A549 (cell line): Measurements from ENCODE around the gene WDR33. TPM values are rescaled to one million over a fixed set of nuclear protein-coding genes. Genes with fewer than 3 reads are reported as not detected.

Source experiments
- ATAC-seq, 2 experiments: fragments of 200-7000 bp in 1 of 2; fragments of >200 bp in 1 of 2; cut with Nextera tagmentation in 1 of 2; cut with Tn5 transposase in 1 of 2; 3 replicates each; pipeline versions ENCODE4 v1.8.0 to v1.9.1; 2018 to 2020; ENCODE audit warnings: mild to moderate bottlenecking in 1 of 2, moderate library complexity in 1 of 2
- CTCF ChIA-PET: fragments of 300-600 bp; sonication (Branson Sonifier 250); formaldehyde crosslinking; extraction: SDS; loops from one replicate; lab custom pipeline; 2021; ENCODE audit warnings: antibody characterized with exemption, inconsistent platforms; lab: Yijun Ruan, JAX
- POLR2A ChIA-PET: fragments of 350-600 bp; formaldehyde crosslinking; extraction: SDS; loops from one replicate; lab custom pipeline; 2021; ENCODE audit warnings: antibody characterized with exemption, inconsistent platforms; lab: Yijun Ruan, JAX
- DNase-seq, 2 experiments: peaks; one replicate each; pipeline versions ENCODE4 v3.0.0 to v3.0.0-alpha.2; 2011 to 2016; ENCODE audit warnings: low read depth in 1 of 2, low spot score in 1 of 2
- FAIRE-seq: peaks from 2 replicates; lab custom pipeline; 2011; peaks lifted over from hg19 to GRCh38; lab: Jason Lieb, UNC
- H3K27ac ChIP-seq, 2 experiments: fragments of >200 bp; sonication (Bioruptor Twin); formaldehyde crosslinking; 3 replicates each; pipeline ENCODE4 v1.5.1; 2016 to 2017
- H3K4me1 ChIP-seq: fragments of >200 bp; sonication (Bioruptor Twin); formaldehyde crosslinking; 3 replicates; pipeline ENCODE4 v1.6.1; 2016
- H3K4me2 ChIP-seq: fragments of >200 bp; sonication (Bioruptor Twin); formaldehyde crosslinking; 3 replicates; pipeline ENCODE4 v1.6.1; 2016
- H3K4me3 ChIP-seq: fragments of >200 bp; sonication (Bioruptor Twin); formaldehyde crosslinking; 3 replicates; pipeline ENCODE4 v1.5.1; 2016
- H3K9me3 ChIP-seq: fragments of >200 bp; sonication (Bioruptor Twin); formaldehyde crosslinking; 3 replicates; pipeline ENCODE4 v1.6.1; 2016
- CEBPB ChIP-seq, 2 experiments: fragments of >200 bp in 1 of 2; sonication (Bioruptor Twin) in 1 of 2; formaldehyde crosslinking in 1 of 2; IDR thresholded peaks; 2 replicates each; pipeline ENCODE4 v1.6.1; 2012 to 2016
- FOSL2 ChIP-seq, 2 experiments: fragments of 450-650 bp in 1 of 2; fragments of >200 bp in 1 of 2; sonication (Bioruptor Twin) in 1 of 2; formaldehyde crosslinking; IDR thresholded peaks; 2 replicates each; pipeline versions ENCODE4 v1.5.0 to v1.6.1; 2016 to 2020; ENCODE audit warnings: mild to moderate bottlenecking in 1 of 2, moderate library complexity in 1 of 2
- GATA3 ChIP-seq: IDR thresholded peaks from 2 replicates; pipeline ENCODE4 v1.6.1; 2012; ENCODE audit warnings: borderline replicate concordance
- HOXA7 ChIP-seq: fragments of 250-450 bp; sonication (Bioruptor Pico); IDR thresholded peaks from 2 replicates; pipeline ENCODE4 v1.5.0; 2020; ENCODE audit warnings: mild to moderate bottlenecking, moderate library complexity
- HOXB13 ChIP-seq: fragments of 250-450 bp; sonication (Bioruptor Pico); IDR thresholded peaks from 2 replicates; pipeline ENCODE4 v1.5.0; 2020; ENCODE audit warnings: low read depth, mild to moderate bottlenecking, moderate library complexity
- JUNB ChIP-seq: fragments of >200 bp; sonication (Bioruptor Twin); formaldehyde crosslinking; IDR thresholded peaks from 2 replicates; pipeline ENCODE4 v1.6.1; 2016
- KDM1A ChIP-seq: fragments of 200-600 bp; sonication (generic); IDR thresholded peaks from 2 replicates; pipeline ENCODE4 v1.6.1; 2016; ENCODE audit warnings: low read depth, mild to moderate bottlenecking
- MYC ChIP-seq: IDR thresholded peaks from 2 replicates; pipeline ENCODE4 v1.6.1; 2012; ENCODE audit warnings: mild to moderate bottlenecking, inconsistent platforms, low read length, improper control_type of control experiment, borderline replicate concordance
- POLR2AphosphoS2 ChIP-seq: conservative IDR thresholded peaks from 2 replicates; pipeline ENCODE4 v1.6.1; 2012; ENCODE audit warnings: low read length, improper control_type of control experiment, inconsistent platforms
- RARB ChIP-seq: fragments of 250-450 bp; sonication (Bioruptor Pico); IDR thresholded peaks from 2 replicates; pipeline ENCODE4 v1.8.0; 2021; ENCODE audit warnings: mild to moderate bottlenecking, moderate library complexity
- SREBF2 ChIP-seq: fragments of 450-650 bp; IDR thresholded peaks from 2 replicates; pipeline ENCODE4 v1.6.1; 2014; ENCODE audit warnings: mild to moderate bottlenecking, moderate library complexity
- ZC3H11A ChIP-seq: fragments of 450-650 bp; IDR thresholded peaks from 2 replicates; pipeline ENCODE4 v1.6.1; 2014; ENCODE audit warnings: antibody characterized with exemption, mild to moderate bottlenecking
- WGBS: methylation state at CpG from one replicate; pipeline ENCODE4 v1.1.6; 2017; ENCODE audit errors: missing lambda C conversion rate; 5-methylcytosine and 5-hydroxymethylcytosine counted together
- polyA plus RNA-seq, 4 experiments: library from polyadenylated mRNA; depleted of rRNA in 3 of 4; stranded (reverse); fragments of >200 nt; fragmentation: RNase III in 1 of 4; extraction: RNeasy Plus Mini Kit Qiagen cat#74134 plus additional on column Dnase treatment in 1 of 4; gene quantifications; 2 replicates in 3 of 4; 3 replicates in 1 of 4; pipeline ENCODE4 v1.2.3, GENCODE V29; 2011 to 2017
- TF ChIP-seq, protein P1 (sequence below): IDR thresholded peaks from 2 replicates; pipeline ENCODE4 v1.6.1; 2012
- TF ChIP-seq, protein P2 (sequence below): fragments of 250-450 bp; sonication (Bioruptor Pico); IDR thresholded peaks from 2 replicates; pipeline ENCODE4 v1.5.0; 2021; ENCODE audit warnings: mild to moderate bottlenecking, moderate library complexity, borderline replicate concordance
- TF ChIP-seq, protein P3 (sequence below): fragments of >200 bp; sonication (Bioruptor Twin); formaldehyde crosslinking; IDR thresholded peaks from 3 replicates; pipeline ENCODE4 v1.6.1; 2016

WDR33 gene
- polyA plus RNA-seq, 2 of the 4 experiments (the other 2 are of a cell fraction), result 21.3 to 67.1 TPM

DNA sequence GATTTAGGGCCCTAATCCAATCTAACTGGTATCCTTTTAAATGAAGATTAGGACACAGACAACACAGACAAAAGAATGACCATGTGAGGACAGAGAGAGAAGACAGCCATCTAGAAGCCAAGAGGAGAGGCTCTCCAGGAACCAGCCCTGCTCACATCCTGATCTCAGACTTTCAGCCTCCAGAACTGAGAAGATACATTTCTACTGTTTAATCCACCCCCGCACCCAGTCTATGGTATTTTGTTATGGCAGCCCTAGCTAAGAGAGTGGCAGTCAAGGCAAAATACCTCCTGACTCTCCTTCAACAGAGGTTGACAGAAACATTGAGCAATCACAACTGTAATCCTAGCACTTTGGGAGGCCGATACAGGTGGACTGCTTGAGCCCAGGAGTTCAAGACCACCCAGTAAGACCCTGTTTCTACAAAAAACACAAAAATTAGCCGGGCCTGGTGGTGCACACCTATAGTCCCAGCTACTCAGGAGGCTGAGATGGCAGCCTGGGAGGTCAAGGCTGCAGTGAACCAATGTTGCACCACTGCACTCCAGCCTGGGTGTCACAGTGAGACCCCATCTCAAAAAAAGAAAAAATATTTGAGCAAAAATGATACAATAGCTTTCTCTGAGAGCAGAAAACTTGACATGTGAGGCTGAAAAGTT, 34.7 kb downstream of the WDR33 start (continued):
- TF ChIP-seq, protein P1, sequence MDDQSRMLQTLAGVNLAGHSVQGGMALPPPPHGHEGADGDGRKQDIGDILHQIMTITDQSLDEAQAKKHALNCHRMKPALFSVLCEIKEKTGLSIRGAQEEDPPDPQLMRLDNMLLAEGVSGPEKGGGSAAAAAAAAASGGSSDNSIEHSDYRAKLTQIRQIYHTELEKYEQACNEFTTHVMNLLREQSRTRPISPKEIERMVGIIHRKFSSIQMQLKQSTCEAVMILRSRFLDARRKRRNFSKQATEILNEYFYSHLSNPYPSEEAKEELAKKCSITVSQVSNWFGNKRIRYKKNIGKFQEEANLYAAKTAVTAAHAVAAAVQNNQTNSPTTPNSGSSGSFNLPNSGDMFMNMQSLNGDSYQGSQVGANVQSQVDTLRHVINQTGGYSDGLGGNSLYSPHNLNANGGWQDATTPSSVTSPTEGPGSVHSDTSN, result no peak
- no peak for TF ChIP-seq ZC3H11A
- no peak for TF ChIP-seq HOXA7 (CRISPR knock-in tag)

DNA sequence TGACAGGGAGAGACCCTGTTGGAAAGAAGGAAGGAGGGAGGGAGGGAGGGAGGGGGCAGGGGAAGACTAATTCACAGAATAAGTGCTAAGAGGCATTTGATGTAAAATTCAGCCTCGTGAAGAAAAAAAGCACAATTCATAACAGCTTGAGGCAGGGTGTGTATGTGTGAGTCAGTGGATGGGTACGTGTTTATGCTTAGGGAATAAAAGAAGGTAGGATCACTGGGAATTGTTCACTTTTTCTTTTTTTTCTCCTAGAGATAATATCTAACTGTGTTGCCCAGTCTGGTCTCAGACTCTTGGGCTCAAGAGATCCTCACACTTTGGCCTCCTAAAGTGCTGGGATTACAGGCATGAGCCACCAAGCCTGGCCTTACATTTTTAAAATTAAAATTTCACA, 39.2 kb downstream of the WDR33 start:
- H3K27ac ChIP-seq, result peak overlapping the region; percentile 29 to 62; a peak in 5 of 6 replicates

DNA sequence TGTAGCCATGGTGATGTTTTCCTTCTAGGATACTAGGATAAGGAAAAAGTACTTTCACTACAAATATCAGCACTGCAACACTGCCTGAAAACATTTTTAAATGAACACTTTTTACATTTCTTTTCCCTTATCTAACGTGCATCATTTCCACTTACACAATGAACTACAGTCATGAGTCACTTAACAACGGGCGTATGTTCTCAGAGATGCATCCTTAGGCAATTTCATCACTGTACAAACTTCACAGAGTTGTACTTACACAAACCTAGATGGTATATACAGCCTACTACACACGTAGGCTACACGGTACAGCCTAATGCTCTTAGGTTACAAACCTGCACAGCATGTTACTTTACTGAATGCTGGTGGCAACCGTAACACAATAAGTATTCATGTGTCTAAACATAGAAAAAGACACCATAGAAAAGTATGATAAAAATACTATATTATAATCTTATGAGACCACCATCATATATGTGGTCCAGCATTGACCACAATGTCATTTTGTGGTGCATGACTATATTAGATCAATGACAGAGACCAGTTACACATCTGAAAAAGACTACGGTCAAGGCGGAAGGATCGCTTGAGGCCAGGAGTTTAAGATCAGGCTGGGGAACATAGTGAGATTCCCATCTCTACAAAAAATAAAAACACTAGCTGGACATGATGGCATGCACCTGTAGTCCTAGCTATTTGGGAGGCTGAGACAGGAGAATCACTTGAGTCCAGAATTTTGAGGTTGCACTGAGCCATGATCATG, 39.8 kb downstream of the WDR33 start:
- ATAC-seq (peak; percentile 87), DNase-seq (peak; percentile 13 to 66), FAIRE-seq (no peak)
- peak overlapping the region; percentile 54 for H3K4me2 ChIP-seq
- no peaks in the 10 kb centered on the region for H3K9me3 ChIP-seq
- TF ChIP-seq KDM1A, result no peak
- TF ChIP-seq FOSL2 (IDR thresholded peaks at IDR 0.05), result no peak
- peak; percentile 83 for TF ChIP-seq FOSL2 (CRISPR knock-in tag; IDR thresholded peaks at IDR 0.05)
- peak; percentile 24 to 43; a peak in 2 of 4 replicates for TF ChIP-seq CEBPB (IDR thresholded peaks at IDR 0.05)
- no peak for TF ChIP-seq RARB (CRISPR knock-in tag)
- peak; percentile 49; the same call in 1 of the 2 replicates for TF ChIP-seq GATA3
- TF ChIP-seq JUNB, result 0 out of 2 replicates have a peak, but pooled peaks have one; percentile 29
- H3K4me3 ChIP-seq, result no peak overlapping the region
- CTCF ChIA-PET, result interaction anchor here (0.6 to 0.9 kb wide), 2 partner anchors 12 to 88 kb away, joined by 3 read pairs; no protein-coding TSS in a partner anchor
- peaks cover 47% of the 10 kb centered on the region for H3K4me1 ChIP-seq
- POLR2A ChIA-PET, result interaction anchor here (0.6 kb wide), 1 partner anchor 30 kb away, joined by 5 read pairs; no protein-coding TSS in a partner anchor
- peak overlapping the region; percentile 29 to 62; a peak in 3 of 6 replicates for H3K27ac ChIP-seq
- WGBS, result 62% methylated on average over 9 of the region's 9 CpGs

More for the DNA sequence above, 39.2 kb downstream of the WDR33 start:
- Histone ChIP-seq H3K9me3 (no peaks in the 10 kb centered on the region), H3K4me1 (peaks cover 47% of the 10 kb centered on the region), H3K4me3 (no peak overlapping the region), H3K4me2 (peak overlapping the region; percentile 54)
- POLR2A ChIA-PET, result interaction anchor here (0.6 kb wide), 2 partner anchors 29 to 34 kb away, joined by 3 to 5 read pairs; no protein-coding TSS in a partner anchor
- CTCF ChIA-PET, result interaction anchor here (0.9 kb wide), 1 partner anchor 11 kb away, joined by 3 read pairs; no protein-coding TSS in a partner anchor
- ATAC-seq (peak; percentile 72 to 75; a peak in 5 of 6 replicates), DNase-seq (peak; percentile 21 to 38), FAIRE-seq (no peak)
- 24% methylated on average over 2 of the region's 2 CpGs for WGBS
- TF ChIP-seq MYC, result no peak
- no peak for TF ChIP-seq POLR2AphosphoS2
- TF ChIP-seq HOXB13 (CRISPR knock-in tag), result no peak
- TF ChIP-seq, protein P1, result no peak
- TF ChIP-seq JUNB, result no peak
- TF ChIP-seq CEBPB (IDR thresholded peaks at IDR 0.05), result no peak
- TF ChIP-seq, protein P2, sequence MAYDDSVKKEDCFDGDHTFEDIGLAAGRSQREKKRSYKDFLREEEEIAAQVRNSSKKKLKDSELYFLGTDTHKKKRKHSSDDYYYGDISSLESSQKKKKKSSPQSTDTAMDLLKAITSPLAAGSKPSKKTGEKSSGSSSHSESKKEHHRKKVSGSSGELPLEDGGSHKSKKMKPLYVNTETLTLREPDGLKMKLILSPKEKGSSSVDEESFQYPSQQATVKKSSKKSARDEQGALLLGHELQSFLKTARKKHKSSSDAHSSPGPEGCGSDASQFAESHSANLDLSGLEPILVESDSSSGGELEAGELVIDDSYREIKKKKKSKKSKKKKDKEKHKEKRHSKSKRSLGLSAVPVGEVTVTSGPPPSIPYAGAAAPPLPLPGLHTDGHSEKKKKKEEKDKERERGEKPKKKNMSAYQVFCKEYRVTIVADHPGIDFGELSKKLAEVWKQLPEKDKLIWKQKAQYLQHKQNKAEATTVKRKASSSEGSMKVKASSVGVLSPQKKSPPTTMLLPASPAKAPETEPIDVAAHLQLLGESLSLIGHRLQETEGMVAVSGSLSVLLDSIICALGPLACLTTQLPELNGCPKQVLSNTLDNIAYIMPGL, result no peak
- no peak for TF ChIP-seq SREBF2
- TF ChIP-seq, protein P3, sequence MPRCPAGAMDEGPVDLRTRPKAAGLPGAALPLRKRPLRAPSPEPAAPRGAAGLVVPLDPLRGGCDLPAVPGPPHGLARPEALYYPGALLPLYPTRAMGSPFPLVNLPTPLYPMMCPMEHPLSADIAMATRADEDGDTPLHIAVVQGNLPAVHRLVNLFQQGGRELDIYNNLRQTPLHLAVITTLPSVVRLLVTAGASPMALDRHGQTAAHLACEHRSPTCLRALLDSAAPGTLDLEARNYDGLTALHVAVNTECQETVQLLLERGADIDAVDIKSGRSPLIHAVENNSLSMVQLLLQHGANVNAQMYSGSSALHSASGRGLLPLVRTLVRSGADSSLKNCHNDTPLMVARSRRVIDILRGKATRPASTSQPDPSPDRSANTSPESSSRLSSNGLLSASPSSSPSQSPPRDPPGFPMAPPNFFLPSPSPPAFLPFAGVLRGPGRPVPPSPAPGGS, result no peak
